K562 (cell line): Measurements from ENCODE around the gene ARL8A. TPM values are rescaled to one million over a fixed set of nuclear protein-coding genes. Genes with fewer than 3 reads are reported as not detected.

Experiments used
- BHLHE40 ChIP-seq: IDR thresholded peaks from 2 replicates; pipeline ENCODE4 v1.6.1; 2011; ENCODE audit warnings: low read length, improper control_type of control experiment
- BRD4 ChIP-seq: fragments of 200-600 bp; sonication (generic); IDR thresholded peaks from 2 replicates; pipeline ENCODE4 v1.6.1; 2017; ENCODE audit warnings: inconsistent platforms
- GATAD2A ChIP-seq: fragments of 450-650 bp; IDR thresholded peaks from 2 replicates; pipeline ENCODE4 v1.6.1; 2017
- GTF2E2 ChIP-seq: fragments of 200-800 bp; sonication (Bioruptor generic); IDR thresholded peaks from 2 replicates; pipeline ENCODE4 v1.6.1; 2016; ENCODE audit warnings: missing genetic modification characterization, missing compliant biosample characterization
- MTA3 ChIP-seq: fragments of 450-650 bp; formaldehyde crosslinking; IDR thresholded peaks from 2 replicates; pipeline ENCODE4 v1.6.1; 2017; ENCODE audit warnings: mild to moderate bottlenecking, borderline replicate concordance
- NELFE ChIP-seq: IDR thresholded peaks from 2 replicates; pipeline ENCODE4 v1.6.1; 2011; ENCODE audit warnings: mild to moderate bottlenecking; ENCODE audit not compliant: insufficient read depth, insufficient read length
- POLR2G ChIP-seq: fragments of 200-400 bp; formaldehyde crosslinking; IDR thresholded peaks from 2 replicates; pipeline ENCODE4 v1.6.1; 2017; ENCODE audit warnings: low read depth, mild to moderate bottlenecking, antibody characterized with exemption, low read length, moderate library complexity
- PURB ChIP-seq: sonication (generic); formaldehyde crosslinking; IDR thresholded peaks from 2 replicates; pipeline ENCODE4 v1.9.0; 2021; ENCODE audit warnings: low read depth, mild to moderate bottlenecking, missing genetic modification reagents
- RREB1 ChIP-seq: fragments of 250-450 bp; sonication (Bioruptor Pico); IDR thresholded peaks from 2 replicates; pipeline ENCODE4 v1.4.0; 2020
- SAFB2 ChIP-seq: fragments of 200-400 bp; formaldehyde crosslinking; IDR thresholded peaks from 2 replicates; pipeline ENCODE4 v1.6.1; 2018; ENCODE audit warnings: borderline replicate concordance, low read length, low read depth, moderate library complexity; ENCODE audit not compliant: severe bottlenecking
- SIRT6 ChIP-seq: IDR thresholded peaks from one replicate; pipeline ENCODE4 v1.6.1; 2012; ENCODE audit warnings: low read depth, mild to moderate bottlenecking, control low read depth, inconsistent platforms, low read length, moderate library complexity
- SMAD4 ChIP-seq: fragments of 250-450 bp; sonication (Bioruptor Pico); conservative IDR thresholded peaks from 2 replicates; pipeline ENCODE4 v1.8.0; 2021; ENCODE audit warnings: inconsistent platforms, mild to moderate bottlenecking, moderate library complexity
- SP2 ChIP-seq: IDR thresholded peaks from 2 replicates; pipeline ENCODE4 v1.6.1; 2011; ENCODE audit warnings: mild to moderate bottlenecking, low read depth, low read length, moderate library complexity; ENCODE audit not compliant: poor library complexity, severe bottlenecking; ENCODE audit errors: extremely low read depth
- TSC22D4 ChIP-seq: fragments of 450-650 bp; IDR thresholded peaks from 2 replicates; pipeline ENCODE4 v1.6.1; 2016; ENCODE audit warnings: missing genetic modification characterization, missing biosample characterization, control low read depth
- ZNF316 ChIP-seq: fragments of 450-650 bp; IDR thresholded peaks from 2 replicates; pipeline ENCODE4 v1.6.1; 2016
- ZNF609 ChIP-seq: sonication (generic); formaldehyde crosslinking; IDR thresholded peaks from 2 replicates; pipeline ENCODE4 v1.8.1; 2023; ENCODE audit warnings: missing genetic modification reagents, mild to moderate bottlenecking, borderline replicate concordance
- ZNF655 ChIP-seq: fragments of 250-450 bp; sonication (Bioruptor Pico); IDR thresholded peaks from 2 replicates; pipeline ENCODE4 v1.5.0; 2021
- polyA plus RNA-seq, 8 experiments: library from polyadenylated mRNA; depleted of rRNA in 4 of 8; stranded (reverse) in 5 of 8; unstranded in 3 of 8; fragments of >200 nt; fragmentation: Nextera tagmentation in 2 of 8; fragmentation: Illumina TruSeq in 1 of 8; extraction: Ambion mirVana in 2 of 8; extraction: Trizol in 1 of 8; gene quantifications; 2 replicates each; pipeline versions ENCODE4 v1.2.1 to v1.2.3, GENCODE V29; 2011 to 2014; ENCODE audit warnings: inconsistent platforms in 1 of 8, missing spikeins in 1 of 8
- total RNA-seq, 7 experiments: library from RNA; depleted of rRNA in 6 of 7; stranded (reverse); fragments of >200 nt in 6 of 7; fragmentation: Illumina TruSeq in 2 of 7; extraction: Trizol in 2 of 7; gene quantifications; 2 replicates each; pipeline versions ENCODE4 v1.2.1 to v1.2.3, GENCODE V29; 2011 to 2021; ENCODE audit warnings: low replicate concordance in 1 of 7

ARL8A gene
- total and polyA plus RNA-seq, 9 of the 15 experiments (the other 6 are each of a cell fraction or from before 2014, with no cell fraction given): 0.17 to 27.3 (median 15.6) TPM

GRCh38 chr1:202162047-202162417, 17.5 kb upstream of the ARL8A start (continued):
- TF ChIP-seq NELFE (no peak), ZNF316 (no peak), SP2 (no peak), SMAD4 (0 out of 2 replicates have a peak, but pooled peaks have one; percentile 10), TSC22D4 (tag) (no peak), GATAD2A (0 out of 2 replicates have a peak, but pooled peaks have one; percentile 34), BHLHE40 (no peak), GTF2E2 (tag) (no peak; the same call in 1 of the 2 replicates), RREB1 (CRISPR knock-in tag) (no peak), ZNF609 (CRISPR knock-in tag) (no peak), SIRT6 (no peak), MTA3 (no peak), BRD4 (no peak; the same call in 1 of the 2 replicates), ZNF655 (CRISPR knock-in tag) (0 out of 2 replicates have a peak, but pooled peaks have one; percentile 68), PURB (CRISPR knock-in tag) (no peak), SAFB2 (no peak), POLR2G (peak; percentile 43; the same call in 1 of the 2 replicates)
